Astrocyte (in vitro differentiated cells and primary cell): Measurements from ENCODE around the gene ASB13. TPM values are rescaled to one million over a fixed set of nuclear protein-coding genes. Genes with fewer than 3 reads are reported as not detected.
A peak's percentile ranks its signal among the peaks of the same experiment; 100 is the strongest.

Experiments used
- DNase-seq: peaks from one replicate; pipeline ENCODE4 v3.0.0-alpha.2; 2010; ENCODE audit warnings: low read depth
- FAIRE-seq: peaks from 2 replicates; lab custom pipeline; 2011; peaks lifted over from hg19 to GRCh38; lab: Jason Lieb, UNC
- H2AFZ ChIP-seq: 2 replicates; pipeline ENCODE4 v1.6.0; 2012; ENCODE audit warnings: low read depth, low read length, inconsistent platforms
- H3K27ac ChIP-seq: 2 replicates; pipeline ENCODE4 v1.5.1; 2011; ENCODE audit warnings: low read depth, low read length, inconsistent platforms
- H3K27me3 ChIP-seq: 2 replicates; pipeline ENCODE4 v1.6.0; 2011; ENCODE audit warnings: low read length, inconsistent platforms; ENCODE audit not compliant: insufficient read depth
- H3K36me3 ChIP-seq: 2 replicates; pipeline ENCODE4 v1.5.1; 2011; ENCODE audit warnings: low read length, inconsistent platforms; ENCODE audit not compliant: insufficient read depth
- H3K4me1 ChIP-seq: 2 replicates; pipeline ENCODE4 v1.5.1; 2011; ENCODE audit warnings: low read length, inconsistent platforms; ENCODE audit not compliant: insufficient read depth
- H3K4me2 ChIP-seq: 2 replicates; pipeline ENCODE4 v1.6.0; 2012; ENCODE audit warnings: low read length, inconsistent platforms
- H3K4me3 ChIP-seq: 2 replicates; pipeline ENCODE4 v1.5.1; 2011; ENCODE audit warnings: low read depth, mild to moderate bottlenecking, low read length, inconsistent platforms; ENCODE audit not compliant: insufficient read depth
- H3K79me2 ChIP-seq: 2 replicates; pipeline ENCODE4 v1.6.0; 2012; ENCODE audit warnings: mild to moderate bottlenecking, low read length, inconsistent platforms; ENCODE audit not compliant: insufficient read depth
- H3K9ac ChIP-seq: 2 replicates; pipeline ENCODE4 v1.6.0; 2012; ENCODE audit warnings: mild to moderate bottlenecking, low read length, inconsistent platforms
- H3K9me3 ChIP-seq: 2 replicates; pipeline ENCODE4 v1.5.1; 2012; ENCODE audit warnings: low read depth, mild to moderate bottlenecking, low read length, inconsistent platforms; ENCODE audit not compliant: insufficient read depth
- H4K20me1 ChIP-seq: 2 replicates; pipeline ENCODE4 v1.6.0; 2012; ENCODE audit warnings: low read length, inconsistent platforms; ENCODE audit not compliant: insufficient read depth
- H3K27ac Mint-ChIP-seq: one replicate; pipeline ENCODE4 v1.8.0; 2021; ENCODE audit warnings: mild to moderate bottlenecking, mixed read lengths; ENCODE audit not compliant: unreplicated experiment
- H3K27me3 Mint-ChIP-seq: one replicate; pipeline ENCODE4 v1.8.0; 2021; ENCODE audit warnings: low read depth, mixed read lengths; ENCODE audit not compliant: unreplicated experiment
- H3K36me3 Mint-ChIP-seq: one replicate; pipeline ENCODE4 v1.8.0; 2021; ENCODE audit warnings: low read depth, mixed read lengths; ENCODE audit not compliant: unreplicated experiment
- H3K4me1 Mint-ChIP-seq: one replicate; pipeline ENCODE4 v1.8.0; 2021; ENCODE audit warnings: low read depth, mixed read lengths; ENCODE audit not compliant: unreplicated experiment
- H3K4me3 Mint-ChIP-seq: one replicate; pipeline ENCODE4 v1.8.0; 2021; ENCODE audit warnings: mild to moderate bottlenecking, moderate library complexity, mixed read lengths; ENCODE audit not compliant: unreplicated experiment
- H3K9me3 Mint-ChIP-seq: one replicate; pipeline ENCODE4 v1.8.0; 2021; ENCODE audit warnings: mild to moderate bottlenecking, mixed read lengths; ENCODE audit not compliant: unreplicated experiment
- EZH2 ChIP-seq: IDR thresholded peaks from 2 replicates; pipeline ENCODE4 v1.6.1; 2012; ENCODE audit warnings: mild to moderate bottlenecking, low read length, inconsistent platforms; ENCODE audit not compliant: insufficient read depth
- total RNA-seq: library from RNA; stranded (reverse); gene quantifications from 2 replicates; pipeline ENCODE4 v1.2.1, GENCODE V29; 2021
- TF ChIP-seq, protein P1 (sequence below): IDR thresholded peaks from 2 replicates; pipeline ENCODE4 v1.5.1; 2011; ENCODE audit warnings: low read depth, mild to moderate bottlenecking, inconsistent platforms, low read length, moderate library complexity; ENCODE audit not compliant: insufficient read depth

Gene ASB13
- total RNA-seq, 1 donor from 2014 or later, result 4.8 TPM

- DNase-seq (peak; percentile 61), FAIRE-seq (no peak)
- peaks cover 6% of the 10 kb centered on the region for H3K4me1 ChIP-seq
- no peaks in the 10 kb centered on the region for H3K79me2 ChIP-seq
- peak overlapping the region; percentile 57 for H3K4me2 ChIP-seq
- Mint-ChIP-seq H3K27ac (no peak overlapping the region), H3K4me1 (peaks cover 17% of the 10 kb centered on the region), H3K9me3 (no peaks in the 10 kb centered on the region), H3K4me3 (no peak overlapping the region), H3K27me3 (peaks cover 2% of the 10 kb centered on the region), H3K36me3 (no peaks in the 10 kb centered on the region)
- no peaks in the 10 kb centered on the region for H3K9me3 ChIP-seq
- peak overlapping the region; percentile 26 for H2AFZ ChIP-seq
- no peaks in the 10 kb centered on the region for H3K36me3 ChIP-seq
- H3K4me3 ChIP-seq, result no peak overlapping the region
- H4K20me1 ChIP-seq, result no peaks in the 10 kb centered on the region
- H3K27me3 ChIP-seq, result no peaks in the 10 kb centered on the region
- H3K27ac ChIP-seq, result no peak overlapping the region
- no peak overlapping the region for H3K9ac ChIP-seq
- TF ChIP-seq, protein P1, sequence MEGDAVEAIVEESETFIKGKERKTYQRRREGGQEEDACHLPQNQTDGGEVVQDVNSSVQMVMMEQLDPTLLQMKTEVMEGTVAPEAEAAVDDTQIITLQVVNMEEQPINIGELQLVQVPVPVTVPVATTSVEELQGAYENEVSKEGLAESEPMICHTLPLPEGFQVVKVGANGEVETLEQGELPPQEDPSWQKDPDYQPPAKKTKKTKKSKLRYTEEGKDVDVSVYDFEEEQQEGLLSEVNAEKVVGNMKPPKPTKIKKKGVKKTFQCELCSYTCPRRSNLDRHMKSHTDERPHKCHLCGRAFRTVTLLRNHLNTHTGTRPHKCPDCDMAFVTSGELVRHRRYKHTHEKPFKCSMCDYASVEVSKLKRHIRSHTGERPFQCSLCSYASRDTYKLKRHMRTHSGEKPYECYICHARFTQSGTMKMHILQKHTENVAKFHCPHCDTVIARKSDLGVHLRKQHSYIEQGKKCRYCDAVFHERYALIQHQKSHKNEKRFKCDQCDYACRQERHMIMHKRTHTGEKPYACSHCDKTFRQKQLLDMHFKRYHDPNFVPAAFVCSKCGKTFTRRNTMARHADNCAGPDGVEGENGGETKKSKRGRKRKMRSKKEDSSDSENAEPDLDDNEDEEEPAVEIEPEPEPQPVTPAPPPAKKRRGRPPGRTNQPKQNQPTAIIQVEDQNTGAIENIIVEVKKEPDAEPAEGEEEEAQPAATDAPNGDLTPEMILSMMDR, result peak; percentile 89
- TF ChIP-seq EZH2, result no peak
Measured at GRCh38 chr10:5629303-5630111, 36.9 kb downstream of the ASB13 start.

DNA sequence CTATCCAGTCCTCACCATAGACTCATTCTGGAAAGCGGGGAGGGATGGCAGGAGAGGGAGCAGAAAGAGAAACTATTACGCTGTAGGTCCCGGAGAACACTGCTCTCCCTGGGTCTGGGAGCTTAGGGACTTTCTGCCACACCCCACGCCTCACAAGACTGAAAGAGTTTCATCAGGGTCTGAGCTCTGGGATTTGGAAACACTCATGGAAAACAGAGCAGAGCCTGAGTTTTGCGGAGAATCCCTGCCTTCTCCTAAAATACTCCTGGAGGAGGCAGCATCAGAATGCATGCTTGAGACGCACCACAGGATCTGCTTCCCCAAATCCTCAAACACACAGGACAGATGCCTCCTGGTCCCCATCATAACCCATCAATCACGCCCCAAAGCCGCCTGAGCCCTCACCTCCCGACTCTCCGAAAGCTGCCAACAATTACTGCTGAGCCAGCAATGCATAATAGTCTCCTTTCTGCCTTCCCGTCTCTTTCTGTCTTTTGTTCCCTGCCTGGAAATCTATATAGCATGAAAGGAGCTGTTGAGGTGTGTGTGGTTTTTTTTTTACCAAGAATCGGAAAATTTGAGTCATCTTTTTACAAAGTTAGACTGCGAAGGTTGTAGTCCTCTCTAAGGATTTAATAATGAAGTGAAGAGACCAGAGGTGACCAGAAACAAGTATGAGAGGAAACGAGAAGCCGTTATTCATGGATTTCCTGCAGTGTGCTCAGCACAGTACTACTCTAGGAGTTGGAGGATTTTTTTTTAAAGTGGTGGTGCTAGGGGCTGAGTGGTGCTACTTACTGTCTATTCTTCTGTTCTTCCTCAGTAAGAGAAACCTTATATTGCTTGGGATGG, 37.7 kb downstream of the ASB13 start:
- Histone ChIP-seq H3K4me1 (peaks cover 6% of the 10 kb centered on the region), H3K4me3 (no peak overlapping the region)

More for the DNA sequence above, 37.7 kb downstream of the ASB13 start:
- FAIRE-seq (no peak), DNase-seq (peak; percentile 69)
- H3K27ac ChIP-seq, result no peak overlapping the region
- TF ChIP-seq, protein P1, result no peak
- no peak for TF ChIP-seq EZH2
- H3K4me2 ChIP-seq, result peak overlapping the region; percentile 57
- H3K27me3 ChIP-seq, result no peaks in the 10 kb centered on the region
- no peak overlapping the region for H3K4me3 Mint-ChIP-seq
- H3K9me3 Mint-ChIP-seq, result no peaks in the 10 kb centered on the region
- no peaks in the 10 kb centered on the region for H3K79me2 ChIP-seq
- peak overlapping the region; percentile 26 for H2AFZ ChIP-seq
- H3K9me3 ChIP-seq, result no peaks in the 10 kb centered on the region
- peaks cover 17% of the 10 kb centered on the region for H3K4me1 Mint-ChIP-seq
- H3K36me3 Mint-ChIP-seq, result no peaks in the 10 kb centered on the region
- H3K27me3 Mint-ChIP-seq, result peaks cover 2% of the 10 kb centered on the region
- H4K20me1 ChIP-seq, result no peaks in the 10 kb centered on the region
- H3K9ac ChIP-seq, result no peak overlapping the region
- H3K27ac Mint-ChIP-seq, result peak overlapping the region; percentile 36
- no peaks in the 10 kb centered on the region for H3K36me3 ChIP-seq
